GM23338 (cell line): ENCODE results near the gene PHLDB1. TPM values are rescaled to one million over a fixed set of nuclear protein-coding genes. Genes with fewer than 3 reads are reported as not detected.

Source experiments
- ATAC-seq: fragments of 200-7000 bp; cut with Tn5 transposase; 3 replicates; pipeline ENCODE4 v1.9.1; 2020
- DNase-seq: peaks from one replicate; pipeline ENCODE4 v3.0.0-alpha.2; 2015; ENCODE audit warnings: low spot score
- H2AFZ ChIP-seq: fragments of 200-600 bp; sonication (generic); 2 replicates; pipeline ENCODE4 v1.8.0; 2016; ENCODE audit warnings: antibody characterized with exemption, mild to moderate bottlenecking, moderate library complexity
- H3F3A ChIP-seq: fragments of 200-600 bp; sonication (generic); replicated peaks from 2 replicates; pipeline ENCODE4 v1.8.0; 2017; ENCODE audit warnings: antibody characterized with exemption, mixed run types, low read depth
- H3K27ac ChIP-seq: fragments of 200-600 bp; sonication (generic); 2 replicates; pipeline ENCODE4 v1.6.1; 2016; ENCODE audit warnings: low read depth
- H3K27me3 ChIP-seq: fragments of 200-600 bp; sonication (generic); 2 replicates; pipeline ENCODE4 v1.8.0; 2016; ENCODE audit warnings: mild to moderate bottlenecking, mixed run types, moderate library complexity; ENCODE audit not compliant: insufficient read depth
- H3K36me3 ChIP-seq: fragments of 200-600 bp; sonication (generic); 2 replicates; pipeline ENCODE4 v1.8.0; 2016; ENCODE audit warnings: mild to moderate bottlenecking; ENCODE audit not compliant: insufficient read depth
- H3K4me1 ChIP-seq: fragments of 200-600 bp; sonication (generic); 2 replicates; pipeline ENCODE4 v1.8.0; 2016; ENCODE audit warnings: mild to moderate bottlenecking, moderate library complexity; ENCODE audit not compliant: insufficient read depth
- H3K4me2 ChIP-seq: fragments of 200-600 bp; sonication (generic); 2 replicates; pipeline ENCODE4 v1.7.1; 2017; ENCODE audit warnings: mixed run types
- H3K4me3 ChIP-seq: fragments of 200-600 bp; sonication (generic); 2 replicates; pipeline ENCODE4 v1.6.1; 2016; ENCODE audit warnings: mixed run types
- H3K79me2 ChIP-seq: fragments of 200-600 bp; sonication (generic); replicated peaks from 2 replicates; pipeline ENCODE4 v1.8.0; 2017; ENCODE audit warnings: mild to moderate bottlenecking; ENCODE audit not compliant: insufficient read depth
- H3K9me2 ChIP-seq: fragments of 200-600 bp; sonication (generic); 2 replicates; pipeline ENCODE4 v1.8.0; 2017; ENCODE audit not compliant: insufficient read depth
- H4K20me1 ChIP-seq: fragments of 200-600 bp; sonication (generic); replicated peaks from 2 replicates; pipeline ENCODE4 v1.8.0; 2017; ENCODE audit warnings: mild to moderate bottlenecking; ENCODE audit not compliant: insufficient read depth
- H3K27ac Mint-ChIP-seq: 2 replicates; pipeline ENCODE4 v1.8.0; 2020; ENCODE audit warnings: inconsistent platforms, mild to moderate bottlenecking, moderate library complexity, mixed read lengths
- H3K27me3 Mint-ChIP-seq: 3 replicates; pipeline ENCODE4 v1.8.0; 2022; ENCODE audit warnings: low read depth, mild to moderate bottlenecking, moderate library complexity, mixed read lengths, inconsistent platforms; ENCODE audit not compliant: insufficient read depth, poor library complexity
- H3K36me3 Mint-ChIP-seq: 3 replicates; pipeline ENCODE4 v1.8.0; 2021; ENCODE audit warnings: low read depth, mild to moderate bottlenecking, inconsistent platforms, moderate library complexity, mixed read lengths
- H3K4me1 Mint-ChIP-seq: 3 replicates; pipeline ENCODE4 v1.8.0; 2020; ENCODE audit warnings: mild to moderate bottlenecking, inconsistent platforms, mixed read lengths
- H3K4me3 Mint-ChIP-seq: 3 replicates; pipeline ENCODE4 v1.8.0; 2021; ENCODE audit warnings: moderate library complexity, mild to moderate bottlenecking, inconsistent platforms, mixed read lengths
- H3K9me3 Mint-ChIP-seq: 3 replicates; pipeline ENCODE4 v1.8.0; 2020; ENCODE audit warnings: moderate library complexity, mild to moderate bottlenecking, inconsistent platforms, mixed read lengths
- JUNB ChIP-seq: IDR thresholded peaks from one replicate; pipeline ENCODE4 v1.6.1; 2016; ENCODE audit warnings: antibody characterized with exemption; ENCODE audit not compliant: unreplicated experiment
- POLR2AphosphoS5 ChIP-seq: IDR thresholded peaks from 2 replicates; pipeline ENCODE4 v1.6.1; 2016; ENCODE audit warnings: antibody characterized with exemption, low read depth
- REST ChIP-seq: IDR thresholded peaks from one replicate; pipeline ENCODE4 v1.6.1; 2018; ENCODE audit warnings: antibody characterized with exemption; ENCODE audit not compliant: unreplicated experiment
- STAT1 ChIP-seq: IDR thresholded peaks from one replicate; pipeline ENCODE4 v1.6.1; 2016; ENCODE audit warnings: antibody characterized with exemption; ENCODE audit not compliant: unreplicated experiment
- ZNF114 ChIP-seq: fragments of 250-450 bp; sonication (Bioruptor Pico); IDR thresholded peaks from 2 replicates; pipeline ENCODE4 v1.5.0; 2020; ENCODE audit warnings: mild to moderate bottlenecking, moderate library complexity
- ZNF331 ChIP-seq: fragments of 250-450 bp; sonication (Bioruptor Pico); IDR thresholded peaks from 2 replicates; pipeline ENCODE4 v1.5.0; 2020; ENCODE audit warnings: low read depth, mild to moderate bottlenecking, moderate library complexity
- ZNF462 ChIP-seq: fragments of 250-450 bp; sonication (Bioruptor Pico); IDR thresholded peaks from 2 replicates; pipeline ENCODE4 v1.5.0; 2020; ENCODE audit warnings: mild to moderate bottlenecking, moderate library complexity
- polyA plus RNA-seq: library from polyadenylated mRNA; unstranded; fragments of >200 nt; fragmentation: Nextera tagmentation; extraction: Ambion mirVana; gene quantifications from 2 replicates; pipeline ENCODE4 v1.2.1, GENCODE V29; 2016
- total RNA-seq: library from RNA; depleted of rRNA; stranded (reverse); fragments of >200 nt; shearing (Covaris generic); gene quantifications from 2 replicates; pipeline ENCODE4 v1.2.3, GENCODE V29; 2014

PHLDB1 gene
- total and polyA plus RNA-seq, 2 experiments from 2014 or later: 46.0 to 85.2 TPM

- no peak for TF ChIP-seq ZNF462 (CRISPR knock-in tag)
Observed at GRCh38 chr11:118674082-118674435, 66.6 kb downstream of the PHLDB1 start (continued).

GRCh38 chr11:118677977-118678376, 70.6 kb downstream of the PHLDB1 start:
- Mint-ChIP-seq H3K9me3 (peaks cover 28% of the 10 kb centered on the region), H3K4me1 (peaks cover 7% of the 10 kb centered on the region)
- TF ChIP-seq STAT1 (no peak), ZNF331 (CRISPR knock-in tag) (no peak), ZNF462 (CRISPR knock-in tag) (no peak), POLR2AphosphoS5 (no peak), JUNB (no peak), ZNF114 (CRISPR knock-in tag) (no peak), REST (no peak)

More at GRCh38 chr11:118677977-118678376, 70.6 kb downstream of the PHLDB1 start:
- H3K27me3 ChIP-seq: no peaks in the 10 kb centered on the region
- no peaks in the 10 kb centered on the region; the same call in 1 of the 2 replicates for H3K36me3 ChIP-seq
- H3F3A ChIP-seq: no peaks in the 10 kb centered on the region
- H3K9me2 ChIP-seq: no peaks in the 10 kb centered on the region
- H2AFZ ChIP-seq: no peak overlapping the region
- no peak for ATAC-seq
- H3K27ac Mint-ChIP-seq: no peak overlapping the region
- no peak overlapping the region for H3K4me2 ChIP-seq
- no peak overlapping the region for H3K4me3 Mint-ChIP-seq
- no peaks in the 10 kb centered on the region for H4K20me1 ChIP-seq
- no peaks in the 10 kb centered on the region for H3K79me2 ChIP-seq
- no peak for DNase-seq
- H3K27ac ChIP-seq: no peak overlapping the region
- peaks cover 9% of the 10 kb centered on the region for H3K27me3 Mint-ChIP-seq
- H3K36me3 Mint-ChIP-seq: peaks cover 4% of the 10 kb centered on the region; the same call in 2 of the 3 replicates
- H3K4me3 ChIP-seq: no peak overlapping the region
- H3K4me1 ChIP-seq: no peaks in the 10 kb centered on the region
